Activated effector memory CD4-positive, alpha-beta T cell treated with Interleukin-2 at 50 U/mL for 16 hours (primary cell): ENCODE results near the gene CETP.
"Not testable (repeated sequence)": the region's sequence is repeated elsewhere in the genome, so short reads cannot be mapped to it uniquely, and the experiment has no call there.

Experiments
- DNase-seq: peaks from one replicate; pipeline ENCODE4 v3.0.0-alpha.2; 2020

CETP gene

DNA sequence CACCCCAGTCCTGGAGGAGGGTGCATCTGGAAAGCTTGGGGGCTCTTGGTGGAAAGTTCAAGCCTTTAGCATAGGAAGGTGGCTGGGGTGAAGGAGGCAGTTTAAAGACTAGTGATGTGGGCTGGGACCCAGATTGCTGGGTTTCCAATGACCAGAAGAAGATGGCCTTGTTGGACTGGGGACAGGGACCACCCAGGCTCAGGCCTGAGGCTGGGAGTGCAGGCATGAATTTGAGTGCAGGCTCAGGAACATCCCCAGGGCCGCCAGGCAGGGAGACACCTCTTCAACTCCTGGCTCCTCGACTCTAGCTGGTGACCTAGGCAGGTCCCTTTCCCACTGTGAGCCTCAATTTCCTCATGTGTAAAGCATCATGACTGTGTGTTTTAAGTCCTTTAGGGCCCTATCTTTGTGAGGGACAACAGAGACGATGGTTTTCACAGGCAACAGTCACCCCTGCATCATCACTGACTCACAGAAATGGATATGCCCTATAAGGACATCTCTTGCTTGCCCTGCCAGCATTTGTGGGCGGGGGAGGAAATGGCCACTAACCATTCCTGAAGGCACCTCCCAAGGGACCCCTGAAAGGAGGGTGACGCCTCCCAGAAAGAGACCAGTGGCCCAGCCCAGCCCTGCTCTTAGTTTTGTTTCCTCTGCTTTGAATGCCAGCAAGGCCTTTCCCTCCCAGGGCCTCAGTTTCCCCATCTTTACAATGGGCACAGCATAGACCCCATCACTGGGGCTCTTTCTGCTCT, 38.7 kb downstream of the CETP start:
- no peak for DNase-seq

DNA sequence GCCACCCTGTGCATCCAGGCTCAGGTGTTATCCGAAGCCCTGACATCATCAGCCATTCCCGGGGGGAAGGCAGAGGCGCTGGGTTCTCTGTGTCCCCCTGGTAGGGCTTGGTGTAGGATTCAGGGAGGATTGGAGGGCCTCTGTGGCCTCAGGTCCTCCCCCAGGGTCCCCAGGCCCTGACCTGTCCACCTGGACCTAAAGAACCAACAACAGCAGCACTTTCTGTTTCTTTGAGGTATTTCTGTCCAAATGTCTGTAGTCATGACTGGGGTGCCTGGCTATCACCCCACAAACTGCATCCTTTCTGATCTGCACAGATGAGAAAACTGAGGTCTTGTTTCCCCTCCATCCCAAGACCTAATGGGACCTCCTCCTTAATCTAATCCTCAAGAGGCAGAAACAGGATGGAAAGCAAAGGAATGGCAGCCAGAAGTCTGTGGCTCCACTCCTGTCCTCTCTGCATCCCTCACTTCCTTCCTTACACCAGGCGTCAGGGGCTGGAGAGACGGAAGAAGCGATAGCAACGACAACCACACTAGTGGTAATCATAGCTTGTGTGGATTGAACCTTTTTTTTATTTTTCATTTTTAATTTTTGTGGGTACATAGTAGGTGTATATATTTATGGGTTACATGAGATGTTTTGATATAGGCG, 39.4 kb downstream of the CETP start:
- DNase-seq = no peak

DNA sequence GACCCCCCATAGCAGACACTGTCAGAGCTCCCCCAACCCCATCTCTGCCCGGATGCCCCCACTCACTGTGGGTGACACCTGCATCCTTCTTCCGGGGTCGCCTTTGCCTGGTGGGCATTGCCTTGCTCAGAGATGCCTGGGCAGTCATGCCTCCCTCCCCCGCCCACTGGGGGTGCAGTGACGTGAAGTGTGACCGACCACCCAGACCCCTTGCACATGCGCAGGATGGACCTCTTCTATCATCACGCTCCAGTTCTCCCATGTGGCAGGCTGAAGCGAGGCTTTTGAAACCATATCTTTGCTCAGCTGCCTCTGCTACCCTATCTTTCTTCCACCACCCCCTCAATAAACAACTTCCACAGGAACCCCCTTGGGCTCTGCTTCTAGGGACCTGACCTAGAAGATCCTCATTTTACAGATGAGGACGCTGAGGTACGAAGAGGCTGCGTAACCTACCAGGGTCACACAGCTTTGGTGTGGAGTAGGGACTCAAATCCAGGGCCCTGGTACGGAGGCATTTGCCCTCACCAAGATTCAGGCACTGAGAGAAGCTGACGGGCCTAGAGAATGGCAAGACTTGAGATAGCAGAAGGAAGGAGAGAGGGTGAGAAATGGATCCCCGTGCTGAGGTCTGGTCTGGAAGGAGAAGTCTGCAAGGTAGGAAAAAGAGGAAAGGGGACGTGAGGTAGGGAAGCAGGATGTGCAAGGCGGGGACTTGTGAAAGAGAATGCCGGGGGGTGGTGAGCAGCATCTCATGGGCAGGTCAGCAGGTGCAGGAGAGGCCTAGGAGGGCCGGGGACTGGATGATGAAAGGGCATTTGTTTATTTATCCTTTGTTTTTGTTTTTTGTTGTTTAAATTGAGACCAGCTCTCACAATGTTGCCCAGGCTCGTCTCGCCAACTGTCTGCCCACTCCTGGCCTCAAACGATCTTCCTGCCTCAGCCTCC, 42.0 kb downstream of the CETP start:
- no peak for DNase-seq

DNA sequence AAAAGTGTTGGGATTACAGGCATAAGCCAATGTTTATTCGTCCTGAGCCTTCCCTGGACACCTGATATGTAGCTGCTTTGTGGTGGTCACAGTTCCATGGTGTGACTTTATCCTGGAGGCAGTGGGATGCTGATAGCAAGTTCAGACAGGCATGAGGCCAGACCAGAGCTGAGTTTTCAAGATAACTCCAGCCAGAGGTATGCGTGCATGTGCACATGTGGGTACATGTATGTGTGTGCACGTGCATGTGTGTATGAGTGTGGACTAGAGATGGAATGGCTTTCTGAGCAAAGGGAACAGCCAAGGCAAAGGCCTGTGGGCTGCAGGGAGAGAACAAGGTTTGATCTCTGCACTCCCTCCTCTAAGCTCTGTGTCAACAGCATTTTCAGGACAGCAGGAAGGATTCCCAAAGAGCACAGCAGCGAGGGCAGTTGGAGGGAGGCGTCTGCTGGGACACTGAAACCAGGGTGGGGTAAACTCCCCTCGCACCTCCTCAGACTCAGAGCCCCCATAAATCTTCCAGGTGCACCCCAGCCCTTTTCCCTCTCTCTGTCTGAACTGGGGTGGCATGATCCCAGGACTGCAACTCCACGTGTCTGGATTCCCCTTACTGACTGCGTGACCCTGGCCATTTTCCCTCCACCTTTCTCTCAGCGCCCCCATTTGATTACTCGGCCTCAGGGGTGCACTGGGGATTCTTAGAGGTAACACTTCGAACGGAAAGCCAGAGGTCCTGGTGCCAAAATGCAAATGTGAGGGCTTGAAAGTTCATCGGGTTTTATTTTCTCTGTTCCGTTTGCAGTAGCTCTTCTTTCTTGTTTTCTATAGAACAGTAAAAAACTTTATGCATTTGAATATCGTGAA, 42.9 kb downstream of the CETP start:
- no peak for DNase-seq

DNA sequence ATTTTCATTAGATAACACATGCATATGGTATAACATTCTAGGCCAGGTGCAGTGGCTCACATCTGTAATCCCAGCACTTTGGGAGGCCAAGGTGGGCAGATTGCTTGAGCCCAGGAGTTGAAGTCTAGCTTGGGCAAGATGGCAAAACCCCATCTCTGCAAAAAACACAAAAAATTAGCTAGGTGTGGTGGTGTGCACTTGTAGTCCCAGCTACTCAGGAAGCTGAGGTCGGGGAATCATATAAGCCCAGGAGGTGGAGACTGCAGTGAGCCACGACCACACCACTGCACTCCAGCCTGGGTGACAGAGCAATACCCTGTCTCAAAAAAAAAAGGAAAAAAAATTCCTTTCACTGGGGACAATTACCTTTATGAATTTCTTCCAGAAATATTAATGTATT, 43.8 kb downstream of the CETP start:
- DNase-seq = not testable (repeated sequence)

DNA sequence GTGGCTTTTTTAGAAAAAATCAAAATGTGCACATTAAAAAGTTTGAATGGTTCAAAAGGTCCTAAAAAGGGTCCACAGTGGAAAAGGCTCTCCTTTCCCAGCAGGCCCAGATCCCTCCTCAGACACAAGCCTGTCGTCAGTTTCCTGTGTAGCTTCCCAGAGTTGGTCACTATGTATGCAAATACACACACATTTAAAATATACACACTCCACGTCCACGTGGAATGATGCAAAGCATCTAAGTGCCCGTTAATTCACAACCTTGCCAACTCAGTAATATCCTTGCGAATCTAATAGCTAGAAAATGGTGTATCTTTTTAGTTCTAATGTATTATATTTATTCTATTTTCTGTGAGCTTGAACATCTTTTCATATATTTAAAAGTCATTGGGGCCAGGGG, 45.3 kb downstream of the CETP start:
- no peak for DNase-seq

DNA sequence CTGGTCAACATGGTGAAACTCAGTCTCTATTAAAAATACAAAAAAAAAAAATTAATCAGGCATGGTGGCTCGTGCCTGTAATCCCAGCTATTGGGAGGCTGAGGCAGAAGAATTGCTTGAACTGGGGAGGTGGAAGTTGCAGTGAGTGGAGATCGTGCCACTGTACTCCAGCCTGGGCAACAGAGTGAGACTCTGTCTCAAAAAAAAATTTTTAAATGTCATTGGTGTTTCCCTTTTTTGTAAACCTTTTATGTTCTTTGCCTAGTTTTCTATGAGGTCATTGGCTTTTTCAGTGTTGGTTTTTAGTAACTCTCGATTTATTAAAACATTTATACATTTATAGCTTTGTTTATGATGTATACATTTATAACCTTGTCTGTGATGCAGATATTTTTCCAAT, 45.8 kb downstream of the CETP start:
- no peak for DNase-seq

DNA sequence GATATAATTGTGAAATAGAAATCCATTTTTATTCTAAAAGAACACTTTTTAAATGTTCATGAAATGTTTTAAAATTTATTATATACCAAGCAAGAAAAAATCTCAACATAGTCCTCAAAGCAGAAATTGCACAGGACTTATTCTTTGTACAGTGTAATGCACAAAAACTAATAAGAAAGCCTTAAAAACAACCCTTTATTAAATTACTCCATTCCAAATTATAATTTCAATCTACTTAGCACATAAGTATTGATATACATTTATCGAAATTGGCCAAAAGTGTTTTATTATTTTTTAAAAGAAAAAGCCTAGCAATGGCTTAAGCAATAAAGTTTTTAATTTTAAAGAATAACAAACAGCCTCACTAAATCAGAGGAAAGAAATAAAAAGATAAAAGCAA, 46.7 kb downstream of the CETP start:
- DNase-seq = no peak

DNA sequence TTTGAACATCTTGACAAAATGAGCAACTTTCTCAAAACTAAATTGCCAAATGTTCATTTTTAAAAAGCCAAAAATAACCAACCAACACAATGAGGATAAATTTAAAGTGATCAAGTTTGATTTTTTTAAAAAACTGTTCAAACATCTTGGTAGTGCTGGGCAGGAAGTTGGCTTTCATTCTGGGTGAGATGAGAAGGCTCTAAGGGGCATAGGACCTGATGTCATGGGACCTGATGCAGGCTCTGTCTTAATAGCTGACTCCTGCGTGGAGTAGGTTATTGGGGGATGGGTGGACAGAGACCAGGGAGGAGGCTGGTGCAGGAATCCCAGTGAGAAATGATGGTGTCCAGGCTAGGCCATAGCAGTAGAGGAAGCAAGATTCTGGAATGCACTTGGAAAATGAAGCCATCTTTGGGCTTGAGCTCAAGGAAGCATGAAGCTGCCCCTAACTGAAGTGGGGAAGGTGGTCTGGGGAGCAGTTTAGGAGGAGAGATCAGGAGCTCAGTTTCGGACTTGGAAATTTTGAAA, 48.0 kb downstream of the CETP start:
- DNase-seq = no peak

DNA sequence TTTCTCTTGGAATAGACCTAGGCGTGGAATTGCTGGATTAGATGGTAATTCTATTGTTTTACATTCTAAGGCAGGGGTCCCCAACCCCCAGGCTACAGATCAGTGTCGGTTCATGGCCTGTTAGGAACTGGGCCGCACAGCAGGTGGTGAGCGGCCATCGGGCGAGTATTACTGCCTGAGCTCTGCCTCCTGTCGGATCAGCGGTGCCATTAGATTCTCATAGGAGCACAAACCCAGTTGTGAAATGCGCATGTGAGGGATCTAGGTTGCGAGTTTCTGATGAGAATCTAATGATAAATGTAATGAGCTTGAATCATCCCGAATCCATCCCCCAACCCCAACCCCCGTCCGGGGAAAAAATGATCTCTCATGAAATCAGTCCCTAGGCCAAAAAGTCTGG, 50.6 kb downstream of the CETP start:
- no peak for DNase-seq

DNA sequence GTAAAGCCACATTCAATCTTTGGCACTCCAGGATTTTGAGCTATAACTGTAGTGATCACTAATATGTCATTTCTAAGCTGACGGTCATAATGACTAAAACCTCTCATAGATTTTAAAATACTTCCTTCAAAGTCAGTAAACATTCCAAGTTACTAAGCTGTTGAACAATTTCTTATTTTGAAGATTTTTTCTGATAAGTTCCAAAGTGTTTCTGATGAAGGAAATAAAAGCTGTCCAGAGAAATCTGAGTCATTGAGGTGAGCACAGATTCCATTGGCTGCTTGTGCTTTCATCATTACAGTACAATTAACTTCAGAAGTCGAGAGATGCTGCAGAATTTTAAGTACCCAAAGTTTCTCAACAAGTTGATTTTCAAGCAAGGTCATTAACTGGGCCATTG, 51.5 kb downstream of the CETP start:
- no peak for DNase-seq

DNA sequence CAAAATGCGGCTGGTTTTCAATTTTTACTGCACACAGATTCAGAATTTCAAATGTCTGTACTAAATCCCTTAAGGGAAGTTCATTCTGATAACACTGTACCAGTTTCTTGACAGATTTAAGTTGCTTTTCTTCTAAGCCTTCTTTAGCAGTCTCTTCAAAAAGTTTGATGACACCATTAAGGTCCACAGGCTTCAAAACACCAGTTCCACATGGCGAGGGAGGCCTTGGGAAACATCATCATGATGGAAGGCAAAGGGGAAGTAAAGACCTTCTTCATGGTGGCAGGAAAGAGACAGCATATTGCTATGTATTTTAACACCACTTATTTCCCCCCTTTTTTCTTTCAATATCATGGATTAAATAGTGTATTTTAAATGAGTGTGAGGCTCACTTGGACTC, 52.2 kb downstream of the CETP start:
- no peak for DNase-seq

DNA sequence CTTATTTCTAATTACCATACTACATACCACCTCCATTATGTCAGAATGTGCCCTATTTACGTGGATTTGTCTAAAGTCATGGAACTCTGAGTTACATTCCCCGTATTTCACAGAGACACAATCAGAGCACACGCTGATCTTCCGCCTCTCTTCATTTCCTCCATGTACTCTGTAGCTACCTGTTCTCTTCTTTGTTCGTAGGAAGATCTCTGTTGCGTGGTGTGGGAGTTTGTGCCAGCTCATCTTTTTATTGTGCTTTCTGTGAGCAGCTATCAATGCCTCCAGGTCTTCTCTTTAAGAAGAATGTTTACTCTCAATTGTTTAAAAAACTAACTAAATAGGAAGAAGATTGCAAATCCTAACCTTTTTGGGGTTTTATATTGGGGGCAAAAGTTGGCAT, 54.6 kb downstream of the CETP start:
- no peak for DNase-seq

DNA sequence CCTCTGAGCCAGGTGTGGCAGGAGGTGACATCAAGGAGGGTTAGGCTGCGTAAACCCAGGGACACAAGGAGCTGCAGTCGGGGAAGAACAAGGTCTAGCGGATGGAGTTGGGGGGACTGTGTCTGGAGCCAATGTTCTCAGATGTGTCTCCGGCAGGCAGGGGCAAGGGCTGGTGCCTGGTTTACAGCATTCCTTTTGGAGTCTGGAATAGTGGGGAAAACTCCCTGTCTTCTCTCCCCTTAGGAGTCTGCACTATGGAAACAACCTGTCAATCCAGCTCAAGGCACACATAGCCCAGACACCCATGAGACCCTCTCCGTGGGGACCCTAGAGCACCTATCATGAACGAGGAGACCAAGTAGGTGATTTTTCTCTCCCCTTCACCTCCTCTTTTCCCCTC, 55.1 kb downstream of the CETP start:
- no peak for DNase-seq

DNA sequence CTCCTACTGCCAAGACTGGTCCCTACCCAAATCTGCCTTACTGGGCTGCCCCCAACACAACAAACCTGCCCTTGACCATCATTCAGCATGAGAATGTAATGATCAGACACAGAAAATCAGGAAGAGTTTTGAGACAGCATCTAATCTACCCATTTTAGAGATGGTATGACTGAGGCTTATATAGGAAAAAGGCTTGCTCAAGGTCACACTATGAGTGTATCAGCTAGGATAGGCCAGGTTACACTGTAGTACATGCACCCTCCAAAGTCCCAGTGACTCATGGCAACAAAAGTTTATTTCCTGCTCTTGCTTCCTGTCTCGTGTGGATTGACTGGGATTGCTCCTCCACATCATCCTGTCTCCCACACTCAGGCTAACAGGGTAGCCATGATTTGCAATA, 55.5 kb downstream of the CETP start:
- no peak for DNase-seq

DNA sequence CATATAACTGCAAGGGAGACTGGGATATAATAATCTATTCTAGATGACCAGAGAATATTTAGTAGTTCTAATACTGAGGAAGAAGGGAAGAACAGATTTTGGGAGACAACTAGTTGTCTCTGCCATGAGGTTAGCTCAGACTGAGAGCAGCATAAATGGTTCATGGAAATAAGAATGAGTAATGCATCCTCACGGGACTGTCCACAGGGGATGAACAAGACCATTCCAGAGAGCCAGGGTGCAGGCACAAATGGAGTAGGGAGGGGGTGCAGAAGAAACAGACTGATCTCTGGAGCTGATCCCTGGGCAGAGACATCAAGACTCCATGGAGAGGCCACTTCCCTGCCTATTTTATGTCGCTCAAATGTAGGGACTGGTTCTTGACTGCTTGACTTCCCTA, 58.0 kb downstream of the CETP start:
- no peak for DNase-seq

DNA sequence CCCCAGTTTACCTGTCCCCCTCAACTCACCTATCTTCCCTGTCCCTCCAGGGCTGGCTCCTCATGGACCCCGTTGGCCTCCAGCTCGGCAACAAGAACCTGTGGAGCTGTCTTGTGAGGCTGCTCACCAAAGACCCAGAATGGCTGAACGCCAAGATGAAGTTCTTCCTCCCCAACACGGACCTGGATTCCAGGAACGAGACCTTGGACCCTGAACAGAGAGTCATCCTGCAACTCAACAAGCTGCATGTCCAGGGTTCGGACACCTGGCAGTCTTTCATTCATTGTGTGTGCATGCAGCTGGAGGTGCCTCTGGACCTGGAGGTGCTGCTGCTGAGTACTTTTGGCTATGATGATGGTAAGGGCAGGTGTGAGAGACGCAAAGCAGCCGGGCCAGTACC, 58.9 kb downstream of the CETP start:
- no peak for DNase-seq

DNA sequence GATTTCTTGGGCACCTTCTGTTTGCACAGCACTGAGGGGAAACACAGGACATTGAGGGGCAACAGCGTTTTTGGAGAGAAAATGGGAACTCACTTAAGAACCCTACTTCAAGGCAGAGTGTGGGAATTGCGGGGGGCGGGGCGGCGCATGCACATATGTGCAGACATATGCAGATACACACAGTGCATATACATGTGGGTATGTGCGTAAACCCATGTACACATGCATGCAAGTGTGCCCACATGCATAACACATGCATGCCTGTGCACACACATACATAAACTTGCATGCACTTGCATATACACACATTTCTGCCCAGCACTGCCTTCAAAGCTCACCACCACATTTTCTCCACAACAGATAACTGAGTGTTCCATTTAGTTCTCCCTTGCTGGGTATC, 60.0 kb downstream of the CETP start:
- no peak for DNase-seq

DNA sequence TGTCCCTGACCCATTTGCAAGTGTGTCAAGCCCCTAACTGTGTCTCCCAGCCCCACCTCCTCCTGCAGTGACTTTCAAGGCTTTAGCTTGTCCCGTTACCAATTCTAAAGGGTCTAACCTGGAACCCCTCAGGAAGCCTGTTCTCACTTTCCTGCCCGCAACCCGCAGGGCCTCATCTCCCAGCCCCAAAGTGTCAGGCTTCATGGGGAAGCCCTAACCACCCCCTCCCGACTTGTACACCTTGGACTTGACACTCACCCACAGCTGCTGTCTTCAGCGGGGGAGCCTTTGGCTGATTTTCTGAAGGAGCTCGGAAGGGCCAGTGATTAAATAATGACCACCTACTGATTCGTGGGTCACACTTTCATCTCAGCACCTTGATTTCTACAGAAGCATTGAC, 60.7 kb downstream of the CETP start:
- no peak for DNase-seq

DNA sequence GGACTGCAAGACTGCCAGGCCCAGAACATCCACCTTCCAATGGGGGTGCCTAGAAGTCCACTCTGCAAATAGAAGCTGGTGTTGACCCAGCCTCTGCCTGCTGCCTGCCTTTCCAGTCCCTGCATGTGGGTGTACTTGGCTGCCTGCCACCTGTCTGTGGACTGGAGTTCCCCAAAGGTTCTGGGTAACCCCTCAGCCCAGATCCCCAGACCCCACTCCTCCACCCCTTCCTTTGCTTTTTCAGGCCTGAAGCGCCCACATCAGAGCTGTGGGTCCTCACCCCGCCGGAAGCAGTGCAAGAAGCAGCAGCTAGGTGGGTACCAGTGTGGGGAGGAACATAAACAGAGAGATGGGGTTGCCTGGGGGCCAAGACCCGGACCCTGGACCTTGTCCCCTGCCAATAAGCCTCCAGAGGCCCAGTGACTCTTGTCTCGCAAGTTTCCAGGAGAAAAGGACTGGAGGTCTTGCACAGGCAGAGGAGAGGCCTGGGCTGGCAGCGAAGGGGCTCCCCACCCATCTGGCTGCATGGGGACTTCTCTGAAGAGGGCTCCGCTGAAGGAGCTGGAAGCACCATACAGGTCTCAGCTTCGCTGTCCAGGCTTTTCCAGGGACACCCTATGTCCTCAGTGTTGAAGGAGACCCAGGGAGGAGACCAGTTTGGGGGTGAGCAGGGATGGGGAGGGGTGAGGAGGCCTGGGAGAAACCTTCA, 61.9 kb downstream of the CETP start:
- peak; percentile 62 for DNase-seq

DNA sequence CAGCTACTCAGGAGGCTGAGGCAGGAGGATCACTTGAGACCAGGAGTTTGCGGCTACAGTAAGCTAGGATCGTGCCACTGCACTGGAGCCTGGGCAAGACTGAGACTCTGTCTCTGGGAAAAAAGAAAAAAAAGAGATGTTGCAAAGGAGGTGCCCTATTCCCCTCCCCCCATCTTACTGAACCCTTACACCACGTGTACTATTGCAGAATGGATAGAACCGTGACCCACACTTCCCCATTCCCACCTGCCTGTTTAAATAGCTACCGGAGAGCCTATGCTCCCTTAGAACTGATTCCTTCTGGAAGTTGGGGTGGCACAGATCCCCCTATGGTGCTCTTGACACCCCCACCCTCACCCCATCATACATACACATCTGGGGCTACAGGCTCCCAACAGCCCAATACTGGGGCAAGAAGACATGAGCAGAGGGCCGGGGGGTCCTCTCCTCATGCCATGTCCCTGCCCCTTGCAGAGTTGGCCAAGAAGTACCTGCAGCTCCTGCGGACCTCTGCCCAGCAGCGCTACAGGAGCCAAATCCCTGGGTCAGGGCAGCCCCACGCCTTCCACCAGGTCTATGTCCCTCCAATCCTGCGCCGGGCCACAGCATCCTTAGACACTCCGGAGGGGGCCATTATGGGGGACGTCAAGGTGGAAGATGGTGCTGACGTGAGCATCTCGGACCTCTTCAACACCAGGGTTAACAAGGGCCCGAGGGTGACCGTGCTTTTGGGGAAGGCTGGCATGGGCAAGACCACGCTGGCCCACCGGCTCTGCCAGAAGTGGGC, 63.3 kb downstream of the CETP start:
- no peak for DNase-seq
